GM12878 (cell line): ENCODE results near the gene HSF5. TPM values are rescaled to one million over a fixed set of nuclear protein-coding genes. Genes with fewer than 3 reads are reported as not detected.

Source experiments
- BMI1 ChIP-seq: fragments of 450-650 bp; IDR thresholded peaks from 2 replicates; pipeline ENCODE4 v1.6.1; 2016; ENCODE audit warnings: mild to moderate bottlenecking, moderate library complexity, borderline replicate concordance
- MYC ChIP-seq: IDR thresholded peaks from 2 replicates; pipeline ENCODE4 v1.6.1; 2011; ENCODE audit warnings: mild to moderate bottlenecking, low read length, moderate library complexity, inconsistent platforms; ENCODE audit not compliant: insufficient read depth, insufficient replicate concordance, insufficient read length, severe bottlenecking
- NRF1 ChIP-seq: conservative IDR thresholded peaks from 2 replicates; pipeline ENCODE4 v1.6.1; 2011; ENCODE audit warnings: mild to moderate bottlenecking, low read depth, low read length, improper control_type of control experiment
- RAD21 ChIP-seq: IDR thresholded peaks from 2 replicates; pipeline ENCODE4 v1.6.1; 2011; ENCODE audit warnings: mild to moderate bottlenecking, low read depth, low read length, moderate library complexity; ENCODE audit not compliant: insufficient read depth
- RCOR1 ChIP-seq: conservative IDR thresholded peaks from 2 replicates; pipeline ENCODE4 v1.6.1; 2012; ENCODE audit warnings: low read depth, low read length, improper control_type of control experiment
- SREBF2 ChIP-seq: IDR thresholded peaks from 2 replicates; pipeline ENCODE4 v1.6.1; 2012; ENCODE audit warnings: mild to moderate bottlenecking, low read length
- SUPT20H ChIP-seq: IDR thresholded peaks from 2 replicates; pipeline ENCODE4 v1.6.1; 2011; ENCODE audit warnings: low read depth, mild to moderate bottlenecking, low read length, moderate library complexity, borderline replicate concordance; ENCODE audit not compliant: control insufficient read depth
- polyA plus RNA-seq, 11 experiments: library from polyadenylated mRNA; depleted of rRNA in 4 of 11; unstranded in 6 of 11; stranded (reverse) in 5 of 11; fragments of >200 nt; fragmentation: Nextera tagmentation in 4 of 11; fragmentation: Illumina TruSeq in 1 of 11; extraction: Ambion mirVana in 4 of 11; extraction: Trizol in 1 of 11; gene quantifications; 1 replicate in 1 of 11; 2 replicates in 10 of 11; pipeline versions ENCODE4 v1.2.1 to v1.2.3, GENCODE V29; 2011 to 2016; ENCODE audit warnings: inconsistent platforms in 2 of 11, missing spikeins in 2 of 11, low read depth in 1 of 11
- total RNA-seq, 4 experiments: library from RNA; depleted of rRNA in 3 of 4; stranded (reverse); fragments of >200 nt in 3 of 4; fragmentation: Illumina TruSeq in 1 of 4; extraction: Trizol in 1 of 4; gene quantifications; 2 replicates each; pipeline versions ENCODE4 v1.2.1 to v1.2.3, GENCODE V29; 2013 to 2021
- TF ChIP-seq, protein P1 (sequence below): fragments of 450-650 bp; formaldehyde crosslinking; IDR thresholded peaks from 2 replicates; pipeline ENCODE4 v1.4.0; 2020; ENCODE audit warnings: mild to moderate bottlenecking, moderate library complexity
- TF ChIP-seq, protein P2 (sequence below): IDR thresholded peaks from 2 replicates; pipeline ENCODE4 v1.6.1; 2012; ENCODE audit warnings: low read depth, low read length, improper control_type of control experiment
- TF ChIP-seq, protein P3 (sequence below): fragments of 150-350 bp; IDR thresholded peaks from 2 replicates; pipeline ENCODE4 v1.6.1; 2014; ENCODE audit warnings: mild to moderate bottlenecking, low read depth, low read length

HSF5 gene
- total and polyA plus RNA-seq, 10 of the 15 experiments (the other 5 are each of a cell fraction or from before 2014, with no cell fraction given): 0.02 to 0.18 (median 0.06) TPM; not detected in 4

- TF ChIP-seq, protein P1, sequence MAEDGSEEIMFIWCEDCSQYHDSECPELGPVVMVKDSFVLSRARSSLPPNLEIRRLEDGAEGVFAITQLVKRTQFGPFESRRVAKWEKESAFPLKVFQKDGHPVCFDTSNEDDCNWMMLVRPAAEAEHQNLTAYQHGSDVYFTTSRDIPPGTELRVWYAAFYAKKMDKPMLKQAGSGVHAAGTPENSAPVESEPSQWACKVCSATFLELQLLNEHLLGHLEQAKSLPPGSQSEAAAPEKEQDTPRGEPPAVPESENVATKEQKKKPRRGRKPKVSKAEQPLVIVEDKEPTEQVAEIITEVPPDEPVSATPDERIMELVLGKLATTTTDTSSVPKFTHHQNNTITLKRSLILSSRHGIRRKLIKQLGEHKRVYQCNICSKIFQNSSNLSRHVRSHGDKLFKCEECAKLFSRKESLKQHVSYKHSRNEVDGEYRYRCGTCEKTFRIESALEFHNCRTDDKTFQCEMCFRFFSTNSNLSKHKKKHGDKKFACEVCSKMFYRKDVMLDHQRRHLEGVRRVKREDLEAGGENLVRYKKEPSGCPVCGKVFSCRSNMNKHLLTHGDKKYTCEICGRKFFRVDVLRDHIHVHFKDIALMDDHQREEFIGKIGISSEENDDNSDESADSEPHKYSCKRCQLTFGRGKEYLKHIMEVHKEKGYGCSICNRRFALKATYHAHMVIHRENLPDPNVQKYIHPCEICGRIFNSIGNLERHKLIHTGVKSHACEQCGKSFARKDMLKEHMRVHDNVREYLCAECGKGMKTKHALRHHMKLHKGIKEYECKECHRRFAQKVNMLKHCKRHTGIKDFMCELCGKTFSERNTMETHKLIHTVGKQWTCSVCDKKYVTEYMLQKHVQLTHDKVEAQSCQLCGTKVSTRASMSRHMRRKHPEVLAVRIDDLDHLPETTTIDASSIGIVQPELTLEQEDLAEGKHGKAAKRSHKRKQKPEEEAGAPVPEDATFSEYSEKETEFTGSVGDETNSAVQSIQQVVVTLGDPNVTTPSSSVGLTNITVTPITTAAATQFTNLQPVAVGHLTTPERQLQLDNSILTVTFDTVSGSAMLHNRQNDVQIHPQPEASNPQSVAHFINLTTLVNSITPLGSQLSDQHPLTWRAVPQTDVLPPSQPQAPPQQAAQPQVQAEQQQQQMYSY (CRISPR knock-in tag): no peak
- TF ChIP-seq, protein P2, sequence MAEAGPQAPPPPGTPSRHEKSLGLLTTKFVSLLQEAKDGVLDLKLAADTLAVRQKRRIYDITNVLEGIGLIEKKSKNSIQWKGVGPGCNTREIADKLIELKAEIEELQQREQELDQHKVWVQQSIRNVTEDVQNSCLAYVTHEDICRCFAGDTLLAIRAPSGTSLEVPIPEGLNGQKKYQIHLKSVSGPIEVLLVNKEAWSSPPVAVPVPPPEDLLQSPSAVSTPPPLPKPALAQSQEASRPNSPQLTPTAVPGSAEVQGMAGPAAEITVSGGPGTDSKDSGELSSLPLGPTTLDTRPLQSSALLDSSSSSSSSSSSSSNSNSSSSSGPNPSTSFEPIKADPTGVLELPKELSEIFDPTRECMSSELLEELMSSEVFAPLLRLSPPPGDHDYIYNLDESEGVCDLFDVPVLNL: no peak
- TF ChIP-seq BMI1 (no peak), SUPT20H (no peak), RCOR1 (no peak), RAD21 (no peak), SREBF2 (no peak), MYC (no peak), NRF1 (no peak)
- TF ChIP-seq, protein P3, sequence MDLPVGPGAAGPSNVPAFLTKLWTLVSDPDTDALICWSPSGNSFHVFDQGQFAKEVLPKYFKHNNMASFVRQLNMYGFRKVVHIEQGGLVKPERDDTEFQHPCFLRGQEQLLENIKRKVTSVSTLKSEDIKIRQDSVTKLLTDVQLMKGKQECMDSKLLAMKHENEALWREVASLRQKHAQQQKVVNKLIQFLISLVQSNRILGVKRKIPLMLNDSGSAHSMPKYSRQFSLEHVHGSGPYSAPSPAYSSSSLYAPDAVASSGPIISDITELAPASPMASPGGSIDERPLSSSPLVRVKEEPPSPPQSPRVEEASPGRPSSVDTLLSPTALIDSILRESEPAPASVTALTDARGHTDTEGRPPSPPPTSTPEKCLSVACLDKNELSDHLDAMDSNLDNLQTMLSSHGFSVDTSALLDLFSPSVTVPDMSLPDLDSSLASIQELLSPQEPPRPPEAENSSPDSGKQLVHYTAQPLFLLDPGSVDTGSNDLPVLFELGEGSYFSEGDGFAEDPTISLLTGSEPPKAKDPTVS: no peak
Measured at GRCh38 chr17:58436245-58436644, 52.0 kb downstream of the HSF5 start (continued).
